Measurements from ENCODE around the gene MGST2.

The MGST2 gene

DNA sequence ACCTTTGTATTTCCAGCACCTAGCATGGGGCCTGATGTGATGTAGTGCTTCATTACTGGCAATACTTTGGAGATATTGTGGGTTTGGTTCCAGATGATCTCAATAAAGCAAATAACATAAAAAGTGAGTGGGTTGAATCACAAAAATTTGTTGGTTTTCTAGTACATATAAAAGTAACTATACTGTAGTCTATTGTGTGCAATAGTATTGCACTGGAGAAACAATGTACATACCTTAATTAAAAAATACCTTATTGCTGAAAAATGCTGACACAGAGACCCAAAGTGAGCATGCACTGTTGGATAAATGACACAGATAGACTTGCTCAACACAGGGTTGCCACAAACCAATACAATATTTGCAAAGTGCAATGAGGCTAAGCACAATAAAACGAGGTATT, 17.7 kb upstream of the MGST2 start:
- Mint-ChIP-seq H3K27ac (no peak overlapping the region), H3K4me3 (no peak overlapping the region), H3K36me3 (ENCODE audit: low read depth) (no peaks in the 10 kb centered on the region), H3K4me1 (peaks cover 30% of the 10 kb centered on the region), H3K27me3 (ENCODE audit: low read depth, poor library complexity) (peaks cover 3% of the 10 kb centered on the region), H3K9me3 (no peaks in the 10 kb centered on the region)
- TF ChIP-seq, protein P1, sequence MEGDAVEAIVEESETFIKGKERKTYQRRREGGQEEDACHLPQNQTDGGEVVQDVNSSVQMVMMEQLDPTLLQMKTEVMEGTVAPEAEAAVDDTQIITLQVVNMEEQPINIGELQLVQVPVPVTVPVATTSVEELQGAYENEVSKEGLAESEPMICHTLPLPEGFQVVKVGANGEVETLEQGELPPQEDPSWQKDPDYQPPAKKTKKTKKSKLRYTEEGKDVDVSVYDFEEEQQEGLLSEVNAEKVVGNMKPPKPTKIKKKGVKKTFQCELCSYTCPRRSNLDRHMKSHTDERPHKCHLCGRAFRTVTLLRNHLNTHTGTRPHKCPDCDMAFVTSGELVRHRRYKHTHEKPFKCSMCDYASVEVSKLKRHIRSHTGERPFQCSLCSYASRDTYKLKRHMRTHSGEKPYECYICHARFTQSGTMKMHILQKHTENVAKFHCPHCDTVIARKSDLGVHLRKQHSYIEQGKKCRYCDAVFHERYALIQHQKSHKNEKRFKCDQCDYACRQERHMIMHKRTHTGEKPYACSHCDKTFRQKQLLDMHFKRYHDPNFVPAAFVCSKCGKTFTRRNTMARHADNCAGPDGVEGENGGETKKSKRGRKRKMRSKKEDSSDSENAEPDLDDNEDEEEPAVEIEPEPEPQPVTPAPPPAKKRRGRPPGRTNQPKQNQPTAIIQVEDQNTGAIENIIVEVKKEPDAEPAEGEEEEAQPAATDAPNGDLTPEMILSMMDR (IDR thresholded peaks at IDR 0.05): no peak
- DNase-seq: no peak

DNA sequence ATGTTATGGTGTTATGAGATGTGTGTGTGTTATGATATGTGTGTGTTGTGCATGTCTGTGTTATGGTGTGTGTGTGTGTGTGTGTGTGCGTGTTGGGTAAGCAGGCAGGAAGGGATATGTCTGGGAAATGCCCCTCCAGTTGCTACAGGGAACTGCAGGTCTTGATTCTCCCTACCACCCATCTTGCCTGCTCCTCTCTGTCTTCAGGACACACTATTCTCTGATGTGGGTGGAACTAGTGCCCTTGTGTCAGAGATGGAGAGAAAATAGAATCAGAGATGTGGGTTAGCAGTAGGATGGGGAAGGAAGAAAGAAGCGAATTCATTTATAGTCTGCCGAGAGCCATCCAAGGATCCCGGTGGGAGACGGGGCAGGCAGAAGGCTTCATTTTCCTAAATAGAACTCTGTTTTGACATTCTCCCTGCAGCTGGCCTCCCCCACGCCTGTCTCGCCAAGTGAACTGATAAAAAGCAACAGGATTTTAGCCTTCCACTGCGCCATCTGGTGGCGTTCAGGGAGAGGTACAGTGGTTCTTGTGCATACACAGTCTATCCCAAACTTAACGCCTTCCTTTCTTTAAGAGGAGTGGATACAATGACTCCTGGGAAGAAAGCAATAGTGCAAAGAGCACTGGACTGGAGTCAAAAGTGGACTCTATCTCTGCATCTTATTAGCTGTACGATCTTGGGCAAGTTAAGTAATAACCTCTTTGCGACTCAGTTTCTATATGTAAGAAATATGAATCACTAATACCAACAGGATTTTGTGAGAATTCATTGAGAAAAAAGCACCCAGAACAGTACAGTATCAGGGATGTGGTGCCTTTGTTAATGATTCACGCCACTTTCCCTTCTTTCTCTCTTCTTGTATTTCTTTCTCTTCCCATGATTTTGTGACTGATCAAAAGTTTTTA, 14.1 kb upstream of the MGST2 start:
- Mint-ChIP-seq H3K9me3 (no peaks in the 10 kb centered on the region), H3K4me1 (peaks cover 45% of the 10 kb centered on the region), H3K27ac (no peak overlapping the region), H3K36me3 (ENCODE audit: low read depth) (no peaks in the 10 kb centered on the region), H3K4me3 (no peak overlapping the region), H3K27me3 (ENCODE audit: low read depth, poor library complexity) (peaks cover 4% of the 10 kb centered on the region)
- TF ChIP-seq, protein P1 (IDR thresholded peaks at IDR 0.05): peak; percentile 93
- DNase-seq: peak; percentile 80

DNA sequence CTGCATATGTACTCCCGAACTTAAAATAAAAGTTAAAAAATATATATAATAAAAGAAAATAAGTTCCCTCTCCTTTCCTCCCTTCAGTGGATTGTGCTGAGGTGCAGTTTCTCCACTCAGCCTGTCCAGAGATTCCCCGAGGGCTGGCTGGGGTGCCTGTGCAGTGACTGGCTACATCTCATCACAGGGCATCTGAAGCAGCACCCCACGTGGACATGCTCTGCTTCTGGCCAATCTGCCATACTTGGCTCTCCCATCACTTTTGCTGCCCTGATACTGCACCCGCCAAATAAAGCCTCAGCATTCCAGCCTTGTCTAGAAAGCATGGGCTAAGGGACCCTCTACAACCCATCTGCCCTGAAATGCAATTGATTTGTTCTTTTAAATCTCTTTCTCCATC, 11.1 kb upstream of the MGST2 start:
- peak overlapping the region; percentile 1 for H3K27ac Mint-ChIP-seq
- peaks cover 68% of the 10 kb centered on the region for H3K4me1 Mint-ChIP-seq
- peaks cover 4% of the 10 kb centered on the region for H3K27me3 Mint-ChIP-seq (ENCODE audit: low read depth, poor library complexity)
- TF ChIP-seq, protein P1 (IDR thresholded peaks at IDR 0.05): no peak
- DNase-seq: no peak
- H3K9me3 Mint-ChIP-seq: no peaks in the 10 kb centered on the region
- no peaks in the 10 kb centered on the region for H3K36me3 Mint-ChIP-seq (ENCODE audit: low read depth)
- no peak overlapping the region for H3K4me3 Mint-ChIP-seq

DNA sequence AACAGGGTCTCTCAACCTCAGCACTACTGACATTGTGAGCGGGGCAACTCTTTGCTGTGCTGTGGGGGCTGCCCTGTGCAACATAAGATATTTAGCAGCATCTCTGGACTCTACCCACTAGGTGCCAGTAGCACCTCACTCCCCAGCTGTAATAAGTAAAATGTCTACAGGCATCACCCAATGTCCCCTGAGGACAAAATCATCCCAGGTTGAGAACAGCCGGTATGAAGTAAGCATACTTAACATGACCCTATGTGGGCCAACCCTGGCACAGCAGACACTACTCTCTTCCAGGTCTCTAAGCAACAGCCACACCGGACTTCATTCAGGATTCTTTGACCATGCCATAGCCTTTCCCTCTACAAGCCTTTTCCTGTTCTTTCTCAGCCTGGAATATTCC, 10.5 kb upstream of the MGST2 start:
- TF ChIP-seq, protein P1 (IDR thresholded peaks at IDR 0.05): peak; percentile 30
- Mint-ChIP-seq H3K9me3 (no peaks in the 10 kb centered on the region), H3K36me3 (ENCODE audit: low read depth) (no peaks in the 10 kb centered on the region), H3K4me1 (peaks cover 72% of the 10 kb centered on the region), H3K27ac (peak overlapping the region; percentile 1), H3K4me3 (no peak overlapping the region), H3K27me3 (ENCODE audit: low read depth, poor library complexity) (peaks cover 4% of the 10 kb centered on the region)
- no peak for DNase-seq

DNA sequence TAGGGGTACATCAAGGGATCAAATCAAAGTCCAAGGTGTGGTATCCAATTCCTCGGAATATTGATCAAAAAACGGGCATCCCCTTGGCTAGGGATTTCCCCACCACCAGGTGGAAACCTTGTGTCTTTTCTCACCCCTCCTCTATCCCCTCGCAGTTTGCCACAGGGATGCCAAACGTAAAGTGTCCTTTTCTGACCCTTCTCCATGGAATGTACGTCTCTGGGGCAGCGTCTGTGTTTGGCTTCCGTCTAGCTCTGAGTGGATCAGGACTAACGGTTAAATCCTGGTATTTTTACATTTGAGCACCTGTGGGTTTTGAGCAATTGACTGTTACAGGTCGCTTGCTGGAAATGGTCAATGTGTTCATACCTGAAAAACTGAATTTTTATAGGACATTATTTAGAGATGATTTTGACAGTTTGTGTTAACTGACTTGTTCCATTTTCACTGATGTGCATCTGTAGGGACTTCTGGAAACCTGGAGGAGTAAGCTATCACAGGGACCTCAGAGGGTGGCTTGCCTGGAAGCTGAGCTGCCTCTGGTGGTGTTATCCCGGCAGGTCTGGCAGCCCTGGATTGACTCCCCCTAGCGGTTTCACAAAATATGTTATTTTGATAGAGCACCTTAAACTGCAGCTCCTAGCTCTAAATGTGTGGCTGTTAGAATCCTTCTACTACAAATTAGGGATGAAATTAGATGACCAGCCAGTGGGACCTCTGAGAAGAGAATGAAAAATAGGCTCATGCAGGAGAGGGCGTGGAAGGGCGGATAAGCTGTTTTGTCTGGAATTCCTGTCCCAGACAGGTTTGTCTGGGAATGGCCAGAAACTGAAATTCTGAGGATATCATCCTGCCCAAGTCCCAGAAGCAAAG, 8.8 kb upstream of the MGST2 start:
- Mint-ChIP-seq H3K4me3 (peak overlapping the region; percentile 14), H3K27me3 (ENCODE audit: low read depth, poor library complexity) (peaks cover 4% of the 10 kb centered on the region), H3K4me1 (peaks cover 76% of the 10 kb centered on the region), H3K27ac (peak overlapping the region; percentile 54), H3K36me3 (ENCODE audit: low read depth) (peaks cover 4% of the 10 kb centered on the region), H3K9me3 (peaks cover 4% of the 10 kb centered on the region)
- TF ChIP-seq, protein P1 (IDR thresholded peaks at IDR 0.05): peak; percentile 75
- peak; percentile 62 for DNase-seq

Data from nephron progenitor cell (in vitro differentiated cells).